Measurements from ENCODE around the gene FSTL4. TPM values are rescaled to one million over a fixed set of nuclear protein-coding genes. Genes with fewer than 3 reads are reported as not detected.
A peak's percentile ranks its signal among the peaks of the same experiment; 100 is the strongest.

FSTL4 gene
- total and polyA plus RNA-seq, 4 donors: 0.02 to 0.18 TPM; not detected in 2

DNA sequence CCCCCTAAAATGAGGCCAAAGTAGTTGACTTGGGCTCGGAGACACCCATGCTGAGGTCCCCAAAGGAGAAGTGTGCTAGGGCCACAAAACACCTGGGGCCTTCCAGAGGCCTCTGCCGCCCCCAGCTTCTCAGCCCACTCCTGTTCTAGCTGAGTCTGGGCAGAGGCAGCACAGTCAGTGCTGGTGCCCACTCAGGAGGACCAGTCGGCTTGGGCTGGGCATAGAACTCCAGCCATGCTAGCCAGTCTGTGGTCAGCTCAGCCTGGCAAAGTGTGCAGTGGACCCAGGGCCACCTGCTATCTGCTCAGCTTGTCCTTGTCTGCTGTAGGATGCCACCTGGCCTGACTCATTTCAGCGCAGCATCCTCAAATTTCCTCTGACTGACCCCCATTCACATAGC, 254.6 kb downstream of the FSTL4 start:
- H3K9me3 ChIP-seq (ENCODE audit: control insufficient read depth in 4 of 4, low read length in 3 of 4): no peaks in the 10 kb centered on the region
- TF ChIP-seq, protein P1, sequence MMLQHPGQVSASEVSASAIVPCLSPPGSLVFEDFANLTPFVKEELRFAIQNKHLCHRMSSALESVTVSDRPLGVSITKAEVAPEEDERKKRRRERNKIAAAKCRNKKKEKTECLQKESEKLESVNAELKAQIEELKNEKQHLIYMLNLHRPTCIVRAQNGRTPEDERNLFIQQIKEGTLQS (IDR thresholded peaks at IDR 0.05): no peak
- no peak for TF ChIP-seq JUND (IDR thresholded peaks at IDR 0.05)
- TF ChIP-seq, protein P2, sequence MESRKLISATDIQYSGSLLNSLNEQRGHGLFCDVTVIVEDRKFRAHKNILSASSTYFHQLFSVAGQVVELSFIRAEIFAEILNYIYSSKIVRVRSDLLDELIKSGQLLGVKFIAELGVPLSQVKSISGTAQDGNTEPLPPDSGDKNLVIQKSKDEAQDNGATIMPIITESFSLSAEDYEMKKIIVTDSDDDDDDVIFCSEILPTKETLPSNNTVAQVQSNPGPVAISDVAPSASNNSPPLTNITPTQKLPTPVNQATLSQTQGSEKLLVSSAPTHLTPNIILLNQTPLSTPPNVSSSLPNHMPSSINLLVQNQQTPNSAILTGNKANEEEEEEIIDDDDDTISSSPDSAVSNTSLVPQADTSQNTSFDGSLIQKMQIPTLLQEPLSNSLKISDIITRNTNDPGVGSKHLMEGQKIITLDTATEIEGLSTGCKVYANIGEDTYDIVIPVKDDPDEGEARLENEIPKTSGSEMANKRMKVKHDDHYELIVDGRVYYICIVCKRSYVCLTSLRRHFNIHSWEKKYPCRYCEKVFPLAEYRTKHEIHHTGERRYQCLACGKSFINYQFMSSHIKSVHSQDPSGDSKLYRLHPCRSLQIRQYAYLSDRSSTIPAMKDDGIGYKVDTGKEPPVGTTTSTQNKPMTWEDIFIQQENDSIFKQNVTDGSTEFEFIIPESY (IDR thresholded peaks at IDR 0.05): no peak
- TF ChIP-seq SP1 (IDR thresholded peaks at IDR 0.05): no peak
- TF ChIP-seq, protein P3, sequence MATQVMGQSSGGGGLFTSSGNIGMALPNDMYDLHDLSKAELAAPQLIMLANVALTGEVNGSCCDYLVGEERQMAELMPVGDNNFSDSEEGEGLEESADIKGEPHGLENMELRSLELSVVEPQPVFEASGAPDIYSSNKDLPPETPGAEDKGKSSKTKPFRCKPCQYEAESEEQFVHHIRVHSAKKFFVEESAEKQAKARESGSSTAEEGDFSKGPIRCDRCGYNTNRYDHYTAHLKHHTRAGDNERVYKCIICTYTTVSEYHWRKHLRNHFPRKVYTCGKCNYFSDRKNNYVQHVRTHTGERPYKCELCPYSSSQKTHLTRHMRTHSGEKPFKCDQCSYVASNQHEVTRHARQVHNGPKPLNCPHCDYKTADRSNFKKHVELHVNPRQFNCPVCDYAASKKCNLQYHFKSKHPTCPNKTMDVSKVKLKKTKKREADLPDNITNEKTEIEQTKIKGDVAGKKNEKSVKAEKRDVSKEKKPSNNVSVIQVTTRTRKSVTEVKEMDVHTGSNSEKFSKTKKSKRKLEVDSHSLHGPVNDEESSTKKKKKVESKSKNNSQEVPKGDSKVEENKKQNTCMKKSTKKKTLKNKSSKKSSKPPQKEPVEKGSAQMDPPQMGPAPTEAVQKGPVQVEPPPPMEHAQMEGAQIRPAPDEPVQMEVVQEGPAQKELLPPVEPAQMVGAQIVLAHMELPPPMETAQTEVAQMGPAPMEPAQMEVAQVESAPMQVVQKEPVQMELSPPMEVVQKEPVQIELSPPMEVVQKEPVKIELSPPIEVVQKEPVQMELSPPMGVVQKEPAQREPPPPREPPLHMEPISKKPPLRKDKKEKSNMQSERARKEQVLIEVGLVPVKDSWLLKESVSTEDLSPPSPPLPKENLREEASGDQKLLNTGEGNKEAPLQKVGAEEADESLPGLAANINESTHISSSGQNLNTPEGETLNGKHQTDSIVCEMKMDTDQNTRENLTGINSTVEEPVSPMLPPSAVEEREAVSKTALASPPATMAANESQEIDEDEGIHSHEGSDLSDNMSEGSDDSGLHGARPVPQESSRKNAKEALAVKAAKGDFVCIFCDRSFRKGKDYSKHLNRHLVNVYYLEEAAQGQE (IDR thresholded peaks at IDR 0.05): no peak
- TF ChIP-seq TAF1 (conservative IDR thresholded peaks at IDR 0.05): no peak
- no peak for TF ChIP-seq RXRA (IDR thresholded peaks at IDR 0.05)
- H3K9ac ChIP-seq (ENCODE audit: low read depth in 1 of 2, low read length in 2 of 2): no peak overlapping the region
- peak; percentile 17 for DNase-seq (ENCODE audit: low spot score)
- no peaks in the 10 kb centered on the region for H3K27me3 ChIP-seq (ENCODE audit: control insufficient read depth in 4 of 4, insufficient read depth in 4 of 4, low read length in 3 of 4)
- no peak overlapping the region for H3K4me3 ChIP-seq (ENCODE audit: low read depth in 1 of 3, low read length in 3 of 3)
- H3K4me1 ChIP-seq (ENCODE audit: control insufficient read depth in 4 of 4, insufficient read depth in 4 of 4, low read length in 3 of 4): no peaks in the 10 kb centered on the region
- WGBS: 93% methylated on average over 4 of the region's 4 CpGs
- H3K27ac ChIP-seq (ENCODE audit: low read depth in 1 of 2, low read length in 2 of 2): no peak overlapping the region
- H3K36me3 ChIP-seq (ENCODE audit: control insufficient read depth in 4 of 4, insufficient read depth in 3 of 4, low read depth in 1 of 4, low read length in 3 of 4): no peaks in the 10 kb centered on the region

DNA sequence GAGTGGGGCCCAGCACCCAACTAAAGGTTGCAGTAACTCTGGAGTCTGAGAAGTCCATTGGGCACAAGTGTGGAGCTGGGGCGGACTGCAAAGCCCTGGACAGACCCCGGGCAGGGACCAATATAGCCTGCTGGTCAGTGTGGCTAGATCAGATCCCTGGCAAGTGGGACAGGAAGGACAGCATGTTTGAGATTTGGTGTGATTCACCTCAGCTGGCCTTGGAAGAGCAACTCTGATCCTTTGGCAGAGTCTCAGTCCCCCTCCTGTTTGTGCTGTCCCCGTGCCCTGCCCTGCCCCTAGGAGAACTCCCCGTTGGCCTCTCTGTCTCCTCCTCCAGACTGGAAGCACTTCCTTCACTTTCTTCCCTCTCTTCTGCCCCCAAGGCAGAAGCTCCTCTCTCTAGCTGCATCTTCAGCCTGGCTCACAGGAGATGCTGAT, 255.3 kb downstream of the FSTL4 start:
- no peaks in the 10 kb centered on the region for H3K27me3 ChIP-seq (ENCODE audit: control insufficient read depth in 4 of 4, insufficient read depth in 4 of 4, low read length in 3 of 4)
- no peak overlapping the region for H3K4me3 ChIP-seq (ENCODE audit: low read depth in 1 of 3, low read length in 3 of 3)
- H3K36me3 ChIP-seq (ENCODE audit: control insufficient read depth in 4 of 4, insufficient read depth in 3 of 4, low read depth in 1 of 4, low read length in 3 of 4): no peaks in the 10 kb centered on the region
- TF ChIP-seq RXRA (IDR thresholded peaks at IDR 0.05): no peak
- TF ChIP-seq GABPA (IDR thresholded peaks at IDR 0.05 in 1 of 2, conservative IDR thresholded peaks at IDR 0.05 in 1 of 2): no peak
- TF ChIP-seq EGR1 (IDR thresholded peaks at IDR 0.05; ENCODE audit: low read depth in 2 of 2): no peak
- no peak for TF ChIP-seq NR2F2 (IDR thresholded peaks at IDR 0.05)
- TF ChIP-seq, protein P3 (IDR thresholded peaks at IDR 0.05): no peak
- no peak for TF ChIP-seq SP1 (IDR thresholded peaks at IDR 0.05)
- H3K9me3 ChIP-seq (ENCODE audit: control insufficient read depth in 4 of 4, low read length in 3 of 4): no peaks in the 10 kb centered on the region
- no peak overlapping the region for H3K9ac ChIP-seq (ENCODE audit: low read depth in 1 of 2, low read length in 2 of 2)
- H3K27ac ChIP-seq (ENCODE audit: low read depth in 1 of 2, low read length in 2 of 2): no peak overlapping the region
- H3K4me1 ChIP-seq (ENCODE audit: control insufficient read depth in 4 of 4, insufficient read depth in 4 of 4, low read length in 3 of 4): no peaks in the 10 kb centered on the region
- 59% methylated on average over 4 of the region's 4 CpGs for WGBS
- peak; percentile 27 for DNase-seq (ENCODE audit: low spot score)

Measured in liver (tissue), 9 donors.